GM21367 (cell line): ENCODE data around the gene ABHD2.
"Not testable (repeated sequence)": the region's sequence is repeated elsewhere in the genome, so short reads cannot be mapped to it uniquely, and the experiment has no call there.

Experiments
- ATAC-seq: cut with Tn5 transposase; IDR thresholded peaks from one replicate; pipeline ENCODE4 v1.9.1; 2021; ENCODE audit not compliant: unreplicated experiment

ABHD2 gene

GRCh38 chr15:89136818-89137772 is 48.8 kb downstream of the ABHD2 start:
- ATAC-seq, result no peak

GRCh38 chr15:89137926-89138325 is 49.7 kb downstream of the ABHD2 start:
- ATAC-seq, result no peak

- no peak for ATAC-seq
Measured at GRCh38 chr15:89138999-89139612, 50.9 kb downstream of the ABHD2 start.

- ATAC-seq, result no peak
Measured at GRCh38 chr15:89139613-89140499, 51.6 kb downstream of the ABHD2 start.

GRCh38 chr15:89140595-89140994 is 52.3 kb downstream of the ABHD2 start:
- ATAC-seq, result no peak

GRCh38 chr15:89141159-89141558 is 52.9 kb downstream of the ABHD2 start:
- ATAC-seq, result not testable (repeated sequence)

GRCh38 chr15:89141885-89142284 is 53.6 kb downstream of the ABHD2 start:
- no peak for ATAC-seq

- ATAC-seq, result no peak
Measured at GRCh38 chr15:89142423-89142822, 54.2 kb downstream of the ABHD2 start.

GRCh38 chr15:89143503-89144162 is 55.4 kb downstream of the ABHD2 start:
- ATAC-seq, result no peak

- ATAC-seq, result no peak
Measured at GRCh38 chr15:89144491-89144890, 56.2 kb downstream of the ABHD2 start.

- no peak for ATAC-seq
Measured at GRCh38 chr15:89146366-89146765, 58.1 kb downstream of the ABHD2 start.

GRCh38 chr15:89148126-89148525 is 59.9 kb downstream of the ABHD2 start:
- ATAC-seq, result no peak

GRCh38 chr15:89149501-89150101 is 61.3 kb downstream of the ABHD2 start:
- ATAC-seq, result no peak

- ATAC-seq, result no peak
Measured at GRCh38 chr15:89150287-89150686, 62.0 kb downstream of the ABHD2 start.

- ATAC-seq, result no peak
Measured at GRCh38 chr15:89150762-89151664, 62.8 kb downstream of the ABHD2 start.

GRCh38 chr15:89155122-89155521 is 66.9 kb downstream of the ABHD2 start:
- ATAC-seq, result no peak

GRCh38 chr15:89155656-89156055 is 67.4 kb downstream of the ABHD2 start:
- no peak for ATAC-seq

GRCh38 chr15:89157061-89157460 is 68.8 kb downstream of the ABHD2 start:
- no peak for ATAC-seq

- no peak for ATAC-seq
Measured at GRCh38 chr15:89157918-89158564, 69.8 kb downstream of the ABHD2 start.
